Adrenal gland (tissue), 5 donors: ENCODE data around the gene ASPG.

Source experiments
- POLR2A ChIP-seq, 2 donors: fragments of 450-650 bp; IDR thresholded peaks; one replicate each; pipeline ENCODE4 v1.6.1; 2017; ENCODE audit warnings: antibody characterized with exemption in 2 of 2, mild to moderate bottlenecking in 2 of 2, moderate library complexity in 1 of 2
- TF ChIP-seq, protein P1 (sequence below), 6 experiments: fragments of 450-650 bp in 4 of 6; fragments of 200-600 bp in 2 of 6; sonication (generic) in 1 of 6; IDR thresholded peaks; 1 replicate in 5 of 6; 2 replicates in 1 of 6; pipeline versions ENCODE4 v1.5.1 to v1.8.0; 2016 to 2021; ENCODE audit warnings: antibody characterized with exemption in 6 of 6, mild to moderate bottlenecking in 2 of 6, moderate library complexity in 1 of 6
- donor health status: DM: no; HTN: no; CAD: no.

DNA sequence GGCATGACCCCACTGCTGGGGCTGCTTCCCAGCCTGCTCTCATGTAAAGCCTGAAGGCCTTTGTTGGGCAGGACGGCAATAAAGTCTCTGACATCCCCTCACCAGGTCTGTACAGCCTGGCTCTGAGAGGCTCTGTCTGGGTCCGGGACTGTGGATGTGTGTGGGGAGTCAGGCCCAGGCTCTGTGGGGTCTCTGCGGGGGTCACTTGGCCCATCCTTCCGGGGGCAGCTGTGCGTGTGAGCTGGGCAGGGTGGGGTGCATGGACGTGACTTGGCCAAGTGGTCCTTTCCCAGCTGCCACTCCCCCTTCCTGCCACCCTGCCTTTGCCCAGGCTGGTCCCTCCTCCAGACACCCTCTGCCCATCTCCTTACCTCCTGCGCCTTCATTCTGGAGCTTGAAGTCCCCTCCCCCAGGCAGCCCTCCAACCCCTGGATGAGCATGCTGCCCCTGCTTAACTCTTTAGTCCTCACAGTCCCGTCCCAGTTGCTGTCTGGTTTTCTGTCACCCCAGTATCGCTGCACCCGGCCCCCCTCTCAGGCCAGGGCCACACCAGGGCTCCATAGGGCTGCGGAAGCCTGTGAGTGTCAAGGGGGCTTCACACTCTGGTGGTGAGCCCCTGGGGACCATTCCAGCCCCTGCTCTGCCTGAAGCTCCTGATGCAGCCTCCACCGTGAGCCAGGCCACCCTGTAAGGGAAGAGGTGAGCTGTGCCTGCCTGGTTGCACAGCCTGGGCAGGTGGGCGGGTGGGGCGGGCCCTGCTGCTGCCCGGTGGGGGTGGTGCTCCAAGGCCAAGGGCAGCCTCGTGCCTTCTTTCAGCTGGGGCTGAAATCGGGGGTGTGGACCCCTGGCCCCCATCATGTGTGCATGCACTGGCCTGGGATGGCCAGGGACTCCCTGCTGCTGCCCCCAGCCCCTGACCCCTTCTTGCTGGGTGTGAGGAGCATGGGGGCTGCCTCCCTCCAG is 27.4 kb downstream of the ASPG start:
- TF ChIP-seq POLR2A (IDR thresholded peaks at IDR 0.05) = no peak
- TF ChIP-seq, protein P1, sequence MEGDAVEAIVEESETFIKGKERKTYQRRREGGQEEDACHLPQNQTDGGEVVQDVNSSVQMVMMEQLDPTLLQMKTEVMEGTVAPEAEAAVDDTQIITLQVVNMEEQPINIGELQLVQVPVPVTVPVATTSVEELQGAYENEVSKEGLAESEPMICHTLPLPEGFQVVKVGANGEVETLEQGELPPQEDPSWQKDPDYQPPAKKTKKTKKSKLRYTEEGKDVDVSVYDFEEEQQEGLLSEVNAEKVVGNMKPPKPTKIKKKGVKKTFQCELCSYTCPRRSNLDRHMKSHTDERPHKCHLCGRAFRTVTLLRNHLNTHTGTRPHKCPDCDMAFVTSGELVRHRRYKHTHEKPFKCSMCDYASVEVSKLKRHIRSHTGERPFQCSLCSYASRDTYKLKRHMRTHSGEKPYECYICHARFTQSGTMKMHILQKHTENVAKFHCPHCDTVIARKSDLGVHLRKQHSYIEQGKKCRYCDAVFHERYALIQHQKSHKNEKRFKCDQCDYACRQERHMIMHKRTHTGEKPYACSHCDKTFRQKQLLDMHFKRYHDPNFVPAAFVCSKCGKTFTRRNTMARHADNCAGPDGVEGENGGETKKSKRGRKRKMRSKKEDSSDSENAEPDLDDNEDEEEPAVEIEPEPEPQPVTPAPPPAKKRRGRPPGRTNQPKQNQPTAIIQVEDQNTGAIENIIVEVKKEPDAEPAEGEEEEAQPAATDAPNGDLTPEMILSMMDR (IDR thresholded peaks at IDR 0.05) = no peak
